Peyer's patch (tissue), 4 donors: ENCODE data around the gene PICK1.

ENCODE experiments used
- POLR2A ChIP-seq, 2 donors: fragments of 450-650 bp; IDR thresholded peaks; one replicate each; pipeline ENCODE4 v1.5.1; 2017; ENCODE audit warnings: antibody characterized with exemption in 2 of 2, mild to moderate bottlenecking in 2 of 2, moderate library complexity in 2 of 2
- TF ChIP-seq, protein P1 (sequence below), 6 experiments: fragments of 450-650 bp in 4 of 6; fragments of 200-600 bp in 2 of 6; sonication (generic) in 1 of 6; IDR thresholded peaks; one replicate each; pipeline ENCODE4 v1.5.1; 2017 to 2019; ENCODE audit warnings: antibody characterized with exemption in 6 of 6, mild to moderate bottlenecking in 3 of 6, moderate library complexity in 1 of 6

DNA sequence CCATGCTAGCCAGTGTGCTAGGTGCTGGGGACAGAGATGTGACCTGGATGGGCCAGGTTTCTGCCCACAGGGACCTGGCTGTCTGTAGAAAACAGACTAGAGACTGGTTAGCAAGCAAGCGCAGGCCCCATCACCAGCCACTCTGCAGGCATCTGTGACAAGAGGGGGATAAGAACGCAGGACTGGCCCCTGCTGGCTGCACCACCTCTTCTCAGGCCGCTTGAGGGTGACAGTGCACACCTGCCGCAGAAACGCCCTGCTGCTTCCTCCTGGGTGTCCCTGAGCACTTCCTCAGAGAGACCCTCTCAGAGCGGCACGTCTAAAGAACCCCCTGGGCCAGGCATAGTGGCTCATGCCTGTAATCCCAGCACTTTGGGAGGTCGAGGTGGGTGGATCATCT lies 5.9 kb upstream of the PICK1 start:
- TF ChIP-seq, protein P1, sequence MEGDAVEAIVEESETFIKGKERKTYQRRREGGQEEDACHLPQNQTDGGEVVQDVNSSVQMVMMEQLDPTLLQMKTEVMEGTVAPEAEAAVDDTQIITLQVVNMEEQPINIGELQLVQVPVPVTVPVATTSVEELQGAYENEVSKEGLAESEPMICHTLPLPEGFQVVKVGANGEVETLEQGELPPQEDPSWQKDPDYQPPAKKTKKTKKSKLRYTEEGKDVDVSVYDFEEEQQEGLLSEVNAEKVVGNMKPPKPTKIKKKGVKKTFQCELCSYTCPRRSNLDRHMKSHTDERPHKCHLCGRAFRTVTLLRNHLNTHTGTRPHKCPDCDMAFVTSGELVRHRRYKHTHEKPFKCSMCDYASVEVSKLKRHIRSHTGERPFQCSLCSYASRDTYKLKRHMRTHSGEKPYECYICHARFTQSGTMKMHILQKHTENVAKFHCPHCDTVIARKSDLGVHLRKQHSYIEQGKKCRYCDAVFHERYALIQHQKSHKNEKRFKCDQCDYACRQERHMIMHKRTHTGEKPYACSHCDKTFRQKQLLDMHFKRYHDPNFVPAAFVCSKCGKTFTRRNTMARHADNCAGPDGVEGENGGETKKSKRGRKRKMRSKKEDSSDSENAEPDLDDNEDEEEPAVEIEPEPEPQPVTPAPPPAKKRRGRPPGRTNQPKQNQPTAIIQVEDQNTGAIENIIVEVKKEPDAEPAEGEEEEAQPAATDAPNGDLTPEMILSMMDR (IDR thresholded peaks at IDR 0.05) = no peak
- no peak for TF ChIP-seq POLR2A (IDR thresholded peaks at IDR 0.05)
